ENCODE measurements around the gene LEP. TPM values are rescaled to one million over a fixed set of nuclear protein-coding genes. Genes with fewer than 3 reads are reported as not detected.

LEP gene
- total and polyA plus RNA-seq, 9 of the 15 experiments (the other 6 are each of a cell fraction or from before 2014, with no cell fraction given), result not detected

DNA sequence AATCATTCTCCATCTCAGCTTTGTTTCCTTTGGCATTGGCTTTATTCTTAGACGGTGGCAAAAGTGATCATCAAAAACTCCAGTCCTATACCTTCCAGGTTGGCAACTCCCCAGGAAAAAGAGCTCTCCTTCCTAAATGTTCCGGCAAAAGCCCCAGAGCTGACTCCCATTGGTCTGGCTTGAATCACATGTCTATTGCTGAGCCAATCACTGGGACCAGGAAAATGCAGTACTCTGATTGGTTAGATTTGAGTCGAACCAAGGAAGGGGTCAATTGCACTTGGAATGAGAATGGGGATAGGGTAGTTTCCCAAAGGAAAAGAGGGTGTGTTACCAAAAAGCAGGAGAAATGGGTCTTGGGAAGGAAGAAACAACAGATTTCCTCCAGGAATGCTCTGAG, 22.3 kb downstream of the LEP start (continued):
- TF ChIP-seq, protein P1, sequence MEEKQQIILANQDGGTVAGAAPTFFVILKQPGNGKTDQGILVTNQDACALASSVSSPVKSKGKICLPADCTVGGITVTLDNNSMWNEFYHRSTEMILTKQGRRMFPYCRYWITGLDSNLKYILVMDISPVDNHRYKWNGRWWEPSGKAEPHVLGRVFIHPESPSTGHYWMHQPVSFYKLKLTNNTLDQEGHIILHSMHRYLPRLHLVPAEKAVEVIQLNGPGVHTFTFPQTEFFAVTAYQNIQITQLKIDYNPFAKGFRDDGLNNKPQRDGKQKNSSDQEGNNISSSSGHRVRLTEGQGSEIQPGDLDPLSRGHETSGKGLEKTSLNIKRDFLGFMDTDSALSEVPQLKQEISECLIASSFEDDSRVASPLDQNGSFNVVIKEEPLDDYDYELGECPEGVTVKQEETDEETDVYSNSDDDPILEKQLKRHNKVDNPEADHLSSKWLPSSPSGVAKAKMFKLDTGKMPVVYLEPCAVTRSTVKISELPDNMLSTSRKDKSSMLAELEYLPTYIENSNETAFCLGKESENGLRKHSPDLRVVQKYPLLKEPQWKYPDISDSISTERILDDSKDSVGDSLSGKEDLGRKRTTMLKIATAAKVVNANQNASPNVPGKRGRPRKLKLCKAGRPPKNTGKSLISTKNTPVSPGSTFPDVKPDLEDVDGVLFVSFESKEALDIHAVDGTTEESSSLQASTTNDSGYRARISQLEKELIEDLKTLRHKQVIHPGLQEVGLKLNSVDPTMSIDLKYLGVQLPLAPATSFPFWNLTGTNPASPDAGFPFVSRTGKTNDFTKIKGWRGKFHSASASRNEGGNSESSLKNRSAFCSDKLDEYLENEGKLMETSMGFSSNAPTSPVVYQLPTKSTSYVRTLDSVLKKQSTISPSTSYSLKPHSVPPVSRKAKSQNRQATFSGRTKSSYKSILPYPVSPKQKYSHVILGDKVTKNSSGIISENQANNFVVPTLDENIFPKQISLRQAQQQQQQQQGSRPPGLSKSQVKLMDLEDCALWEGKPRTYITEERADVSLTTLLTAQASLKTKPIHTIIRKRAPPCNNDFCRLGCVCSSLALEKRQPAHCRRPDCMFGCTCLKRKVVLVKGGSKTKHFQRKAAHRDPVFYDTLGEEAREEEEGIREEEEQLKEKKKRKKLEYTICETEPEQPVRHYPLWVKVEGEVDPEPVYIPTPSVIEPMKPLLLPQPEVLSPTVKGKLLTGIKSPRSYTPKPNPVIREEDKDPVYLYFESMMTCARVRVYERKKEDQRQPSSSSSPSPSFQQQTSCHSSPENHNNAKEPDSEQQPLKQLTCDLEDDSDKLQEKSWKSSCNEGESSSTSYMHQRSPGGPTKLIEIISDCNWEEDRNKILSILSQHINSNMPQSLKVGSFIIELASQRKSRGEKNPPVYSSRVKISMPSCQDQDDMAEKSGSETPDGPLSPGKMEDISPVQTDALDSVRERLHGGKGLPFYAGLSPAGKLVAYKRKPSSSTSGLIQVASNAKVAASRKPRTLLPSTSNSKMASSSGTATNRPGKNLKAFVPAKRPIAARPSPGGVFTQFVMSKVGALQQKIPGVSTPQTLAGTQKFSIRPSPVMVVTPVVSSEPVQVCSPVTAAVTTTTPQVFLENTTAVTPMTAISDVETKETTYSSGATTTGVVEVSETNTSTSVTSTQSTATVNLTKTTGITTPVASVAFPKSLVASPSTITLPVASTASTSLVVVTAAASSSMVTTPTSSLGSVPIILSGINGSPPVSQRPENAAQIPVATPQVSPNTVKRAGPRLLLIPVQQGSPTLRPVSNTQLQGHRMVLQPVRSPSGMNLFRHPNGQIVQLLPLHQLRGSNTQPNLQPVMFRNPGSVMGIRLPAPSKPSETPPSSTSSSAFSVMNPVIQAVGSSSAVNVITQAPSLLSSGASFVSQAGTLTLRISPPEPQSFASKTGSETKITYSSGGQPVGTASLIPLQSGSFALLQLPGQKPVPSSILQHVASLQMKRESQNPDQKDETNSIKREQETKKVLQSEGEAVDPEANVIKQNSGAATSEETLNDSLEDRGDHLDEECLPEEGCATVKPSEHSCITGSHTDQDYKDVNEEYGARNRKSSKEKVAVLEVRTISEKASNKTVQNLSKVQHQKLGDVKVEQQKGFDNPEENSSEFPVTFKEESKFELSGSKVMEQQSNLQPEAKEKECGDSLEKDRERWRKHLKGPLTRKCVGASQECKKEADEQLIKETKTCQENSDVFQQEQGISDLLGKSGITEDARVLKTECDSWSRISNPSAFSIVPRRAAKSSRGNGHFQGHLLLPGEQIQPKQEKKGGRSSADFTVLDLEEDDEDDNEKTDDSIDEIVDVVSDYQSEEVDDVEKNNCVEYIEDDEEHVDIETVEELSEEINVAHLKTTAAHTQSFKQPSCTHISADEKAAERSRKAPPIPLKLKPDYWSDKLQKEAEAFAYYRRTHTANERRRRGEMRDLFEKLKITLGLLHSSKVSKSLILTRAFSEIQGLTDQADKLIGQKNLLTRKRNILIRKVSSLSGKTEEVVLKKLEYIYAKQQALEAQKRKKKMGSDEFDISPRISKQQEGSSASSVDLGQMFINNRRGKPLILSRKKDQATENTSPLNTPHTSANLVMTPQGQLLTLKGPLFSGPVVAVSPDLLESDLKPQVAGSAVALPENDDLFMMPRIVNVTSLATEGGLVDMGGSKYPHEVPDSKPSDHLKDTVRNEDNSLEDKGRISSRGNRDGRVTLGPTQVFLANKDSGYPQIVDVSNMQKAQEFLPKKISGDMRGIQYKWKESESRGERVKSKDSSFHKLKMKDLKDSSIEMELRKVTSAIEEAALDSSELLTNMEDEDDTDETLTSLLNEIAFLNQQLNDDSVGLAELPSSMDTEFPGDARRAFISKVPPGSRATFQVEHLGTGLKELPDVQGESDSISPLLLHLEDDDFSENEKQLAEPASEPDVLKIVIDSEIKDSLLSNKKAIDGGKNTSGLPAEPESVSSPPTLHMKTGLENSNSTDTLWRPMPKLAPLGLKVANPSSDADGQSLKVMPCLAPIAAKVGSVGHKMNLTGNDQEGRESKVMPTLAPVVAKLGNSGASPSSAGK (IDR thresholded peaks at IDR 0.05), result peak; percentile 16; the same call in 1 of the 2 replicates
- 0 out of 2 replicates have a peak, but pooled peaks have one; percentile 73 for TF ChIP-seq GABPB2 (CRISPR knock-in tag; conservative IDR thresholded peaks at IDR 0.05)
- TF ChIP-seq ELF1 (tag; IDR thresholded peaks at IDR 0.05), result peak; percentile 64
- no peak for TF ChIP-seq ELK3 (CRISPR knock-in tag; IDR thresholded peaks at IDR 0.05)
- TF ChIP-seq DDX20 (tag; IDR thresholded peaks at IDR 0.05; ENCODE audit: low read depth), result no peak
